Medulla oblongata (tissue), 1 donor: ENCODE measurements around the gene HNMT.
"Not testable (repeated sequence)": the region's sequence is repeated elsewhere in the genome, so short reads cannot be mapped to it uniquely, and the experiment has no call there.

Source experiments
- DNase-seq: peaks from one replicate; pipeline ENCODE4 v3.0.0-alpha.2; 2015; ENCODE audit errors: extremely low spot score

HNMT gene

GRCh38 chr2:137964066-137964858, at the start of gene HNMT:
HNMT (plus strand) TSS chr2:137964473; CDS start chr2:137964492, 19 bp downstream.
- DNase-seq: peak; percentile 83

- no peak for DNase-seq
Measured at GRCh38 chr2:137921105-137921880, 43.0 kb upstream of the HNMT start.

GRCh38 chr2:137922171-137922570, 42.1 kb upstream of the HNMT start:
- not testable (repeated sequence) for DNase-seq

GRCh38 chr2:137924019-137924418, 40.3 kb upstream of the HNMT start:
- DNase-seq: no peak

- no peak for DNase-seq
Measured at GRCh38 chr2:137925599-137925998, 38.7 kb upstream of the HNMT start.

GRCh38 chr2:137927846-137928245, 36.4 kb upstream of the HNMT start:
- no peak for DNase-seq

DNA sequence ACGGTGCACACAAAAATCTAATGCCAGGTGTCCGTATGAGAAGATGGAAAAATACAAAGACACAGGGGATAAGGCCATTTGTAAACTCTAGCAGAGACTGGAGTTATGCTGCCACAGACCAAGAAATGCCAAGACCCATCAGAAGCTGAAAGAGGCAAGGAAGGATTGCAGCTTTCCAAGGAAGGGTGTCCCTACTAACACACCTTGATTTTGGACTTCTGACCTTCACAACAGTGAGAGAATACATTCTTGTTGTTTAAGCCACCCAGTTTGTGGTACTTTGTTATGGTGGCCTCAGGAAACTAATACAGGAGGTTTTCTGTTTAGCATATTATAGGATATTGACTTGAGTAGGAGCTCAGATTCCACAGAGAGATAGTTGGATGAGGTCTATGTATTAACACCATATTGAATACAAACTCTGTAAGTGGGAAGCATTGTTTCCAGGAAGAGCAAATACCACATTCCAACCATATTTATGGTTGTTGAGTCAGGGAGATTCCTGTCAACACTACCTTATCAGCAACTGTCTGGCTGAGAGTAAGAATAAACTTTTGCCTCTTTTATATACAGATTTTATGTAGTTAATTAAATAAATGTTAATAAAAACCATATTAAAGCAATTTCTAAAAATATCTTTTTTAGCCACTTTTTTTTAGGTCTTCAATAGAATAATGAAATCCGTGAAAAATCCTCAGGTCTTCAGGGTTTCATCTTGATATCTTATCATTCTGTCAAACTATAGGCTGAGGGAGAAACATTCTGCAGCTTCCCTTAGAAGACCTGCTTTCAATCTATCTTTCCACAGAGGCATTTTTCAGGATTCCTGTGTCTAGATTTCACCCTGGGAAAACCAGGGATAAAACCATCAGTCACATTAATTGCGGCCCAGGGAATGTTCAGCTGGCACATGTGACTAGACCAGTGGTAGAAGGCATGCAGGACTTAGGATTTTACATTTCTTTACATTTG, 35.4 kb upstream of the HNMT start:
- no peak for DNase-seq

DNA sequence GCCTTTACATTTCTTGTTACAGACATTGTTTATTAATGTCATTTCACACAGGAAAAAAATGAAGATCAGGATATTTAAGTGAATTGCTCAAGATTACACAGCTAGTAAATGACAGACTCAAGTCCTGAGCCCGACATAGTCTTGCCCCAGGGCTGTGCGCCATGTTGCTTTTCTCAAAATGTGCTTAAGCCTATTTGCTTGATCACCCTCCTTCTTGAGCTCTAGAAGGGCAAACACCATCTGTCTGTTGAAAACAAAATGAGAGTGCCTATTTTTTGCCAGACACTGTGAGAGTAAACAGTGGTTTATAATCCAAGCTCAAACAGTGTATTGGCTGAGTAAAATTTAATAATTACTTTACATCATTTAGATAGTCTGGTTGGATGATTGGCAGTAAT, 34.8 kb upstream of the HNMT start:
- DNase-seq: no peak

GRCh38 chr2:137930146-137930545, 34.1 kb upstream of the HNMT start:
- DNase-seq: no peak

DNA sequence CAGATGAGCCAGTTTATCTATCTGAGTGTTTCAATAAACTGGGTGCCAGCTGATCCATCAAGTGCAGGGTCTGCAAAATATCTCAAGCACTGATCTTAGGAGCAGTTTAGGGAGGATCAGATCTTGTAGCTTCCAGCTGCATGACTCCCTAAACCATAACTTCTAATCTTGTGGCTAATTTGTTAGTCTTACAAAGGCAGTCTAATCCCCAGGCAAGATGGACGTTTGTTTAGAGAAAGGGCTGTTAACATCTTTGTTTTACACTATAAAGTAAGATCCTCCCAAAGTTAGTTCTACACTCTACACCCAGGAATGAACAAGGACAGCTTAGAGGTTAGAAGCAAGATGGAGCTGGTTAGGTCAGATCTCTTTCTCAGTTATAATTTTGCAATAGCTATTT, 28.7 kb upstream of the HNMT start:
- DNase-seq: no peak

- DNase-seq: no peak
Measured at GRCh38 chr2:137937246-137937645, 27.0 kb upstream of the HNMT start.

DNA sequence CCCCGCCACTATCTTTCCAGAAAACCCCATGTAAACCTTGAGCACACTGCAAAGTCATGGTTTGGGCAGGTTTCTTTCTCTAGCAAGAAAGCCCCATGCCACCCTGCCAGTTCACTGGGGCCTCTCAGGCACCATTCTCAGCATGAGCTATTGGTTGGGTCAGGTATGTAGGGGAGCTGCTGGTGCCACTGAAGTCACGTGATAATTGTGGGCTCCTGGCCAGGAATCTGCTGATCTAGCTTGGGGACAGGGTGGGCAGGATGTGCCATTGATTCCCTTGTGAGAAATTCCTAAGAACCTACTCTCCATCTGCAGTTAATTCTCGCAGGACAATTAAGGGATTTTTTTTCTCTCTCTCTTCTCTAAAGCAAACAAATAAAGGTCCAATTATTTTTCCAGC, 26.5 kb upstream of the HNMT start:
- no peak for DNase-seq

DNA sequence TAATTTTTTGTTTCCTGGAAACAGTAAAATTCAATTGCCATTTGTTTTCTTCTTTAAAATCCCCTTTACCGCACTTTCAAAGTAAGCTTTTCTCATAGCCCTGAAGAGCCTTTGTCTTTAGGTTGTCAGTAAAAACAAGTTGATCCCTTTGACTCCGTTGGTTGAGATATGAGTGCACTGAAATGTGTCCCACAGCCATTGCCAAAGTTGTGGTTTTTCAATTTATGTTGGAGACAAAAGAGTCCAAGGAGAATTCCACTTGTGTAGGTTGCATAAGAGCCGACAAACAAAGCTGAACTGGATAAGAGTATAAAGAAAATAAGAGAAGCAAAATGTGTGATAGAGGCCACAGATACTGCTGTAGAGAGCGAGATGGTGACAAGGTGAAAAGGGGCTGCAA, 26.1 kb upstream of the HNMT start:
- no peak for DNase-seq

DNA sequence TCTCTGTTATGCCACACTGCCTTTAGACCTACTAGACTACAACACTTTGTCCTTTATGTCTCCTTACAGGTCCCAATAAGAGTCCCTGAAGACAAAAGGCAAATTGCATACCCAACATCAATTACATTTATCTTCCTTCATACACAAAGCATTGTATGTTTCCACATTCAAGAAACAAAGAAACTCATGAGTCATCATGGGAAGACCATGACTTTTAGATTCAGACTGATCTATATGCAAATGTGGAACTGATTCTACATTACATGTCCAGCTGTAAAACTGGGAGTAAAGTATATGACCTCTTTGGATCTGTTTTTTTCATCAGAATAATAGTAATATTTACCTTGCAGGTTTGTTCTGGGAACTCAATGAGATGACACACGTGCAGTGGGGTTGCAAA, 25.2 kb upstream of the HNMT start:
- no peak for DNase-seq

DNA sequence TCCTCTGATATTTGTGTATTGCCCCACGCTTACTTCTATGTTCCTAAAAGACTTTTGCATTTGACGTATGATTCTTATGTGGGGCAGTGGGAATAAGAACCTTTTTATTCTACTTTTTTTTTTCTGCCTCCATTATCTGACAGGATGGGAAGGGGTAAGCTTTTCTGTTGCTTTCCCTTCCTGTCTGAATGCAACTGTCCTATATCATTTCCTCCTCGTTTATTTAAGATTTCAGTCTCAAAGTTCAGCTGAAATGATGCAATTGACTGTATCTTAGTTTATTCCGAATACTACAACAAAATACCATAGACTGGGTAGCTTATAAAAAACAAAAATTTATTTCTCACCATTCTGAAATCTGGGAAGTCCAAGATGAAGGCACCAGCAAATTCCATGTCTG, 24.1 kb upstream of the HNMT start:
- no peak for DNase-seq

DNA sequence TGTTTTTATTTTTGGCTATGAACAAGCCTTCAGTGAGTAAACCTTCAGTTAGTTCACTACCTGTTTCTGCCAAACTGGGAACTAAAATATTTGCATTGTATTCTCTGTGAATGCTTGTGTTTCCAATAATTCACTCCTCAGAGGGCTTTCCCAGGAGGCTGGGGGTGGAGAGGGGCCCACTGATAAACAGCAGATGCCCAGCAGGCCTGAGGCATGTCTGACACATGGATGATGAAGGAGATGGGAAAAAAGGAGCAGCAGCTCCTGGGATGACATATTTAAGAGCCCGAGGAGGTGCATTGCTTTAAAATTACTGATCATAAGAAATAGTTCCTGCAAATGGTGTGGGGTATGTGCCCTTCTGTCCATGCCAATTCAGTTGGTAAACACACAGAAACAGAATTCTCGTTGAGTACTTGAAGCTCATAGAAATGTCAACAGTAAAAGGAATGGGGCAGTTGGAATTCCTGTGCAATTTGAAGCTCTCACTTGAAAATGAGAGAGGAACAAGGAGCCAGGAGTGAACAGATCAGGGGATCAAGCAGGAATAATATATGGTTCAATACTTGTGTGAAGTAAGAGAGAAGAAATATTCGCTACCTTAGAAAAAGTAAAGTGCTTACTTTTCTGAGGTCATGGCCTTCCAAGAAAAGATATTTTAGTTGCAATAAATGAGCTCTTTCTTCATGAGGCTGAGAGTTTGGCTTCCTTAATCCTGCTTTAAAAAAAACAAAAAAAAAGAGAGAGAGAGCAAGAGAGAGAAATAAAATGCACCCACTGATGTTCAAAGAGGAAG, 22.0 kb upstream of the HNMT start:
- DNase-seq: no peak

DNA sequence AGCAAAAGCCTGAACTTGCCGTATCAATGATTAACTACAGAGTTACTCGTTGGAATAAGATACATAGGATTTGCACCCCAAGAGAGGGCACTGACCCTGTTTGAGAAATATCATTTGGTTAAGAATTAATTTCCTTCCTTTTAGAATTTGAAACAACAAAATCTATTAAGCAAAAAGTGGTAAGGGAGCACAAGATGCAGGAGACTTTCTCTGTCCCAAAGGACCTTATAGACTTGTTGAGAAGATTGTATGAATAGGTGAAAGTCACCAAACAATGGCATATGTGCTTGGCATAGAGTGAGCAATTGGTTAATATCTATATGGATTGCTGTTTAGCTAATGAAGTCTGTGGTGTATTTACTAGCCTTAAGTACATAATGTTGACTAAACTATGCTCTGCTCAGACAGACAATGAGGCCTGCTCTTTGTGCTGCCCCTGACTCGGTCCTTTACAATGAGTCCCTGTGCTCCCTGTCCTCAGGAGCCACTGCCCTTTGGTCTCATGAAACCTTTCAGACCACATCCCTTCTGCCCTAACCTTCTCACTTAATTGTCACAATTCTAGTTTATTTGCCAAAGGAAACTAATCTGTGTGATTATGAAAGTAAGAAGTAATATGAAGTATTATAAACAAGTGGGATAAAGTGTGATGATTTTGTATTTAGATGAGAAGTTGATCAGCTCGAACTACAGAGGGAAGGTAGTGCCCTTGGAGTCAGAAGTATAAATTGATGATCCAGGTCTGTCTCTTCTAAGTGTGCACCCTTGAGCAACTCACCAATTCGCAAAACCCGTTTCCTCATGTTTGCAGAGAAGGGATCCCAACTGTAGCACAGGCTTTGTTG, 21.2 kb upstream of the HNMT start:
- no peak for DNase-seq

DNA sequence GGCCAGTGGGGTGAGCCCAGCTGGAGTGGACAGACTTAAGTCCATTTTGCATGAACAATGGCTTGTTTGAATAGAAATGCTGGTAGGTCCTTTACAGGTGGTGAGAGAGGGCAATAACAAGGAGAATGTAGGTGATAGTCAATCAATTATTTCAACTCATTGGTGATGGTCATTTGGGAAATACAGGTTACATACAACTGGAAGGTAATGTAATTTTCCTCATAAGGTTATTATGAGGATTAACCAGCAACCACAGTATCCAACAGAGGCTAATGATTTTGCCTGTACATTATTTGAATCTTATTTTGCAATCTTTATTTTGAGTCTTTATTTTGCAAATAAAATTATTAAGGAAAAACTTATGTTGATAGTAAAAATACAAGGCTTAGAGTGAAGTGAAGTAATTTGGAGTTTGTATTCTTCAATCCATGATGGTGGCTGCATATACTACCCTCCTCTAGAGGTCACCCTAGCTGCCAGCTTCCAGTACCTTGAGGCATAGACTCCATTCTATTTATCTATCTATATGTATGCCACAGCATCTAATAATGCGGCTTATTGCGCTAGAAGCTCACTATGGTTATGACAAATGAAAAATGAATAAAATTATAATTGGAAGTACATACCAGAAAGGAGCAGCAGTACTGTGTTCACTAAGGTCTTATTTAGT, 20.5 kb upstream of the HNMT start:
- DNase-seq: no peak

- DNase-seq: no peak
Measured at GRCh38 chr2:137944714-137945113, 19.6 kb upstream of the HNMT start.

GRCh38 chr2:137945229-137945628, 19.0 kb upstream of the HNMT start:
- DNase-seq: no peak
